Dendritic cell treated with granulocyte-macrophage colony-stimulating factor and Interleukin-4, amounts not matched to agents 40 ng/mL and 50 ng/mL, for 4 days (primary cell): ENCODE measurements around the gene TNFRSF14.
A peak's percentile ranks its signal among the peaks of the same experiment; 100 is the strongest.

Experiments used
- H3K27ac Mint-ChIP-seq: one replicate; pipeline ENCODE4 v1.8.0; 2022; ENCODE audit warnings: mild to moderate bottlenecking, mixed read lengths
- H3K27me3 Mint-ChIP-seq: one replicate; pipeline ENCODE4 v1.8.0; 2022; ENCODE audit warnings: mild to moderate bottlenecking, mixed read lengths
- H3K36me3 Mint-ChIP-seq: one replicate; pipeline ENCODE4 v1.8.0; 2022; ENCODE audit warnings: low read depth, mixed read lengths
- H3K4me1 Mint-ChIP-seq: one replicate; pipeline ENCODE4 v1.8.0; 2022; ENCODE audit warnings: low read depth, mixed read lengths
- H3K4me3 Mint-ChIP-seq: one replicate; pipeline ENCODE4 v1.8.0; 2022; ENCODE audit warnings: mild to moderate bottlenecking, moderate library complexity, mixed read lengths
- H3K9me3 Mint-ChIP-seq: one replicate; pipeline ENCODE4 v1.8.0; 2022; ENCODE audit warnings: mixed read lengths
- intact Hi-C: fragments of 100-400 bp; cut with micrococcal nuclease; formaldehyde crosslinking; loops from one replicate; pipeline ENCODE4 v1.15.0; 2022

TNFRSF14 gene

DNA sequence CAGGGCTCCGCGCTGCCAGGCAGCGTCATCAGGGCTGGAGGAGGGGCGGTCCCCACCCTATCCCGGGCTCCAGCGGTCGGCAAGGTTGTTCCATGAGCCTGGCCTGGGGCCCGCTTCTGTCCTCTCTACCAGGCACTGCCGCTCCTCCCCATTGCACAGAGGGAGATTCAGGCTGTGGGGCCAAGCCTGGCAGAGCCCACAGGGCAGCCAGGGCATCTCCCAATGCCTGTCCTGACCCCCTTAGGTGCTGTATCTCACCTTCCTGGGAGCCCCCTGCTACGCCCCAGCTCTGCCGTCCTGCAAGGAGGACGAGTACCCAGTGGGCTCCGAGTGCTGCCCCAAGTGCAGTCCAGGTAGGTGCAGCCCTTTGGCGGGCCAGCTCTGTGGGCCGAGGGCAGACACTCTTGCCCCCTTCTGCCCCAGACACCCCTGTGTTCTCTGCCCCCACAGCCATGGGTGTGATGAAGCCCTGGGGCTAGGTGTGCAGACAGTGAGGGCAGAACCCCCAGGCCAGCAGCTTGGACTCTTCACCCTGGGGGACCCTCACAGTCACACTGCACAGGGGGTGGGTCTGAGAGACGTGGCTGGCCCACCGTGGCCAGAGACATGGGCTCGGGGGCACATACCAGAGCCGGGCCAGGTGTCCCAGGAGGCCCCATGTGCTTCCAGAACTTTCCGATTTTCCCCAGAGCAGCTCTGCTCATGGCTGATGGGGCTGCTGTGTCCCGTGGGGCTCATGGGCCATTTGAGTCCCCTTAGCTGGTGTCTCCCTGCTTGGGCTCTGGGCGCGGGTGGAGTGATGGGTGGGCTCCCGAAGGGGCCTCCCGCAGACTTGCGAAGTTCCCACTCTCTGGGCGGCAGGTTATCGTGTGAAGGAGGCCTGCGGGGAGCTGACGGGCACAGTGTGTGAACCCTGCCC lies 1.6 kb downstream of the TNFRSF14 start:
- no peaks in the 10 kb centered on the region for H3K9me3 Mint-ChIP-seq
- peaks cover 80% of the 10 kb centered on the region for H3K36me3 Mint-ChIP-seq
- H3K27ac Mint-ChIP-seq, result peak overlapping the region; percentile 96
- intact Hi-C loops, result no loop called here
- H3K4me3 Mint-ChIP-seq, result peak overlapping the region; percentile 84
- peaks cover 6% of the 10 kb centered on the region for H3K27me3 Mint-ChIP-seq
- H3K4me1 Mint-ChIP-seq, result peaks cover 69% of the 10 kb centered on the region

DNA sequence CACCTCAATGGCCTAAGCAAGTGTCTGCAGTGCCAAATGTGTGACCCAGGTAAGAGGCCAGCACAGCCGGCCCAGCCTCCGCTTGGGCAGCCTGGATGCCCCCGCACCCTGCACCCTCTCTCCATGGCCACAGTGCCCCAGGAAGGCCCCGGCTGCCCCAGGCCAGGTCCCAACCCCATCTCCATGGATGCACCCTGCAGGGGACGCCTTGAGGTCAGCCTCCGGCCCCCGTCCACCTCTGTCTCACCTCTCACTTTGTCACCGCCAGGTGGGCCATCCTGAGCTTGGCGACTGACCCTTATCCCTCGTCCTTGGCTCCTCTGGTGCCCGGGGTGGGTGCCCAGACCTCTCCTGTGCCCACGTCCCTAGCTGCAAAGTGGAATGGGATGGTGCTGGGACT lies 2.2 kb downstream of the TNFRSF14 start:
- peak overlapping the region; percentile 38 for H3K27ac Mint-ChIP-seq
- intact Hi-C loops, result no loop called here

DNA sequence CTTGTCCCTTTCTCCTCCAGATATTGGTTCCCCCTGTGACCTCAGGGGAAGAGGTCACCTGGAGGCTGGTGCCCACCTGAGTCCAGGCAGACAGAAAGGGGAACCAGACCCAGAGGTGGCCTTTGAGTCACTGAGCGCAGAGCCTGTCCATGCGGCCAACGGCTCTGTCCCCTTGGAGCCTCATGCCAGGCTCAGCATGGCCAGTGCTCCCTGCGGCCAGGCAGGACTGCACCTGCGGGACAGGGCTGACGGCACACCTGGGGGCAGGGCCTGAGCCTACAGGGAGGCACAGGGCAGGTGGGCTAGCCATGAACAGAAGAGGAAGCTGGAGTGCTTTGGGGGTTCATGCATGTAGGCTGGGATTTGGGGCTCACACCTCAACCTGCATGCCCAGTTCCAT lies 2.7 kb downstream of the TNFRSF14 start:
- Mint-ChIP-seq H3K4me1 (peaks cover 65% of the 10 kb centered on the region), H3K27me3 (peaks cover 2% of the 10 kb centered on the region), H3K27ac (peak overlapping the region; percentile 38), H3K4me3 (peak overlapping the region; percentile 84), H3K9me3 (no peaks in the 10 kb centered on the region), H3K36me3 (peaks cover 87% of the 10 kb centered on the region)
- intact Hi-C loops, result no loop called here

More for the DNA sequence above, 2.2 kb downstream of the TNFRSF14 start:
- H3K9me3 Mint-ChIP-seq, result no peaks in the 10 kb centered on the region
- peaks cover 6% of the 10 kb centered on the region for H3K27me3 Mint-ChIP-seq
- peaks cover 69% of the 10 kb centered on the region for H3K4me1 Mint-ChIP-seq
- peaks cover 87% of the 10 kb centered on the region for H3K36me3 Mint-ChIP-seq
- H3K4me3 Mint-ChIP-seq, result peak overlapping the region; percentile 84

GRCh38 chr1:2559509-2560298 lies 3.5 kb downstream of the TNFRSF14 start:
- Mint-ChIP-seq H3K9me3 (no peaks in the 10 kb centered on the region), H3K27ac (no peak overlapping the region), H3K4me1 (peaks cover 65% of the 10 kb centered on the region), H3K27me3 (no peaks in the 10 kb centered on the region), H3K4me3 (peak overlapping the region; percentile 30), H3K36me3 (peaks cover 93% of the 10 kb centered on the region)
- intact Hi-C loops, result no loop called here

DNA sequence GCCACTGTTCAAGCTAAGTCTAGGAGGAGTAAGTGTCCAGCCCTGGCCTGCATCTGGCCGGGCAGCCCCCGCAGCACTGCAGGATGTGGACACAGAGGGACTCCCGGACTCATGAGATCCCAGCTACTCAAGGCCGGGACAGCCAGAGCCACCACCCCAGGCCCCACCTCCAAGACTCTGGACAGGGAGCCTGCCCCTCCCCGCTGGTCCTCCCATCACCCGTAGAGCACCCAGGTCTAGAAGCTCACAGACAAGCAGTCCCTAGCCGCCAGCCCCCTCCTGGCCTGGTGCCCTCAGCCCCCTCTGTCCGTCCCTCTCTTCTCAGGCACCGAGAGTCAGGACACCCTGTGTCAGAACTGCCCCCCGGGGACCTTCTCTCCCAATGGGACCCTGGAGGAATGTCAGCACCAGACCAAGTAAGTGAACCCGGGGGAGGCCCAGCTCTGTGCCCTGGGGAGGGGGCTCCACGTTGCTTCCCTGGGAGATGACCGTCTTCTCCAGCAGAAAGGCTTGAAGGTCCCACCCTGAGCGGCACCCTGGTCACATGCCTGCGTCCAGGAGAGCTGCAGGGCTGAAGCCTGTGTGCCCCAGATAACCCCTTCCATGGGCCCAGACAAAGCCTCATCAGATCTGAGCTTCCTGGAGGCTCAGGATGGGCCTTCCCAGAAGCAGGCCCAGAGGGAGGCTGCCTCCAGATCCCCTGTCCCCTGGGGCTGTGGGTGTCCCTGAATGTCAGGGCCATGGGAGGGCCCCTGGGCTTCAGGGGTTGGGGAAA lies 4.3 kb downstream of the TNFRSF14 start:
- peaks cover 65% of the 10 kb centered on the region for H3K4me1 Mint-ChIP-seq
- peak overlapping the region; percentile 2 for H3K4me3 Mint-ChIP-seq
- intact Hi-C loops, result no loop called here
- H3K27ac Mint-ChIP-seq, result no peak overlapping the region
- peaks cover 96% of the 10 kb centered on the region for H3K36me3 Mint-ChIP-seq
- no peaks in the 10 kb centered on the region for H3K27me3 Mint-ChIP-seq
- no peaks in the 10 kb centered on the region for H3K9me3 Mint-ChIP-seq

DNA sequence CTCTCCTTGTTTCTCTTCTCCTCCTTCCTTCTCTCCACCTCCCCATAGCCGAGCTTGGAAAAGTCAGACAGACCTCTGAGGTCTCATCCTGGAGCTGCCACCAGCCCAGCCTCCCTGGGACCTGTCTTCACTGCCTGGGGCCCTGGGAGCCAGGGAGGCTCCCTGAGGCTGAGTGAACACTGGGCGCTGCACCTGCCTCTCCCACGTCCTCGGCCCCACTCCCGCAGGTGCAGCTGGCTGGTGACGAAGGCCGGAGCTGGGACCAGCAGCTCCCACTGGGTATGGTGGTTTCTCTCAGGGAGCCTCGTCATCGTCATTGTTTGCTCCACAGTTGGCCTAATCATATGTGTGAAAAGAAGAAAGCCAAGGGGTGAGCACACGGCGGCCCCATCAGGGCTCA lies 5.3 kb downstream of the TNFRSF14 start:
- no peaks in the 10 kb centered on the region for H3K9me3 Mint-ChIP-seq
- peaks cover 87% of the 10 kb centered on the region for H3K36me3 Mint-ChIP-seq
- H3K27ac Mint-ChIP-seq, result peak overlapping the region; percentile 1
- no peaks in the 10 kb centered on the region for H3K27me3 Mint-ChIP-seq
- intact Hi-C loops, result no loop called here
- H3K4me3 Mint-ChIP-seq, result no peak overlapping the region
- peaks cover 61% of the 10 kb centered on the region for H3K4me1 Mint-ChIP-seq

DNA sequence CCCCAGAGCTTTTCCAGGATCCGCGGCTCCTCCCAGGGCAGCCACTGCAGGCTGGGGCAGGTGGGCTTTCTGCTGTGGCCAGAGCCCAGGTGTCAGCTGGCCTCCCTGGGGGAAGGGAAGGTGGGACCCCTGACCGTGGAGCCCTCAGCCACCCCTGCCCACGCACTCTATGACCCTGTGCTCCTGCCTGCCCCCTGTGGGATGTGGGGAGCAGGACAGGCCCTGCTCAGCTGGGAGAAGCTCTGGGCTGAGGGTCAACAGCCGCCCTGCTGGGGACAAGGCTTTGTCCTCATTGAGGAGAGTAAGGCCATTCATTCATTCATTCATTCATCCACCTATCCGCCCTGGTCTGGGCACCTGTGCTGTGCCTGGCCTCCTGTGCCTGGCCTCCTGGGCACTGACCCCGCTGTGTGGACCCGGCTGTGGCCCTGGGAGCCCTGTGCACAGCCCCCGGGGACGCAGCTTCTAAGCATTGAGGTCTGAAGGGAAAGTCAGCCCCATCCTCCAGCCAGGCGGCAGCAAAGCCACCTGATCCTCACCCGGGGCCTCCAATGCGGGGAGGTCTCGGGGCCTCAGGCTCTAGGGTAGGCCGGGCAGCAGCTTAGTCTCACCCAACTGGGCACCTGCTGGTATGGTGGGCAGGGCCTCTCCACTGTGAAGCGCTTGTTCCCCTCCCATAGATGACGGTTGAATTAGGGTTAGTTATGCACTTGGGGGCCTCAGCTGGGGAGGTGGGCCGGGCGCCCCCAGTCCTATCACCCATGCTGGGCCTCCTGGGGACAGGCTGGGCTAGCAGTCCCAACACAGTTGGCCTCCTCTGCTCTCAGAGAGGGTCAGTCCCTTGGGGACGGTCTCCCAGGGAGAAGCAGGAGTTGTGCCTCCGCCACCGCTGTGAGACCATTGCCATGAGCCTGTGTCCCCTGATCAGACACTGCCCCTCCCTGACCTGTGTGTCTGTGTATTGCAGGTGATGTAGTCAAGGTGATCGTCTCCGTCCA lies 6.0 kb downstream of the TNFRSF14 start:
- H3K27ac Mint-ChIP-seq, result no peak overlapping the region
- H3K27me3 Mint-ChIP-seq, result peaks cover under 1% of the 10 kb centered on the region
- H3K4me3 Mint-ChIP-seq, result no peak overlapping the region
- peaks cover 59% of the 10 kb centered on the region for H3K4me1 Mint-ChIP-seq
- peaks cover 79% of the 10 kb centered on the region for H3K36me3 Mint-ChIP-seq
- H3K9me3 Mint-ChIP-seq, result no peaks in the 10 kb centered on the region
- intact Hi-C loops, result no loop called here

GRCh38 chr1:2563205-2563604 lies 7.0 kb downstream of the TNFRSF14 start:
- Mint-ChIP-seq H3K36me3 (peaks cover 69% of the 10 kb centered on the region), H3K27ac (no peak overlapping the region), H3K4me1 (peaks cover 49% of the 10 kb centered on the region), H3K27me3 (peaks cover 6% of the 10 kb centered on the region), H3K9me3 (no peaks in the 10 kb centered on the region), H3K4me3 (no peak overlapping the region)
- intact Hi-C loops, result no loop called here

GRCh38 chr1:2564006-2564814 lies 8.0 kb downstream of the TNFRSF14 start:
- Mint-ChIP-seq H3K4me3 (no peak overlapping the region), H3K4me1 (peaks cover 43% of the 10 kb centered on the region), H3K36me3 (peaks cover 59% of the 10 kb centered on the region), H3K27me3 (peaks cover 12% of the 10 kb centered on the region), H3K9me3 (no peaks in the 10 kb centered on the region), H3K27ac (no peak overlapping the region)
- intact Hi-C loops, result no loop called here

DNA sequence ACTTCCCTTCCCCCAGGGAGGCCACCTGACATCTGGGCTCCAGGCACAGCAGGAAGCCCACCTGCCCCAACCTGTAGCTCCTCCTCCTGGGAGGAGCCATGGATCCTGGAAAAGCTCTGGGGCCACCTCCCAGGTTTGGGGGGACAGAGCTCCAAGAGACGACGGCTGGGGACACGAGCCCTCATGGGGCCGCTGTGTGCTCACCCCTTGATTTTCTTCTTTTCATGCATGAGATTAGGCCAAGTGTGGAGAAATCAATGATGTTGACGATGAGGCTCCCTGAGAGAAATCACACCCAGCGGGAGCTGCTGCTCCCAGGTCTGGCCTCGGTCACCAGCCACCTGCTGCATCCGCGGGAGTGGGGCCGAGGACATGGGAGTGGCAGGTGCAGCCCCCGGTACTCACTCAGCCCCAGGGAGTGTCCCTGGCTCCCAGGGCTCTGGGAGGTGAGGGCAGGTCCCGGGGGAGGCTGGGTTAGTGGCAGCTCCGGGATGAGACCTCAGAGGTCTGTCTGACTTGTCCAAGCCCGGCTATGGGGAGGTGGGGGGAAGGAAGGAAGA lies 8.7 kb downstream of the TNFRSF14 start:
- H3K9me3 Mint-ChIP-seq, result no peaks in the 10 kb centered on the region
- peaks cover 52% of the 10 kb centered on the region for H3K36me3 Mint-ChIP-seq
- intact Hi-C loops, result no loop called here
- H3K4me3 Mint-ChIP-seq, result no peak overlapping the region
- H3K27me3 Mint-ChIP-seq, result peaks cover 15% of the 10 kb centered on the region
- peak overlapping the region; percentile 52 for H3K27ac Mint-ChIP-seq
- H3K4me1 Mint-ChIP-seq, result peaks cover 41% of the 10 kb centered on the region

DNA sequence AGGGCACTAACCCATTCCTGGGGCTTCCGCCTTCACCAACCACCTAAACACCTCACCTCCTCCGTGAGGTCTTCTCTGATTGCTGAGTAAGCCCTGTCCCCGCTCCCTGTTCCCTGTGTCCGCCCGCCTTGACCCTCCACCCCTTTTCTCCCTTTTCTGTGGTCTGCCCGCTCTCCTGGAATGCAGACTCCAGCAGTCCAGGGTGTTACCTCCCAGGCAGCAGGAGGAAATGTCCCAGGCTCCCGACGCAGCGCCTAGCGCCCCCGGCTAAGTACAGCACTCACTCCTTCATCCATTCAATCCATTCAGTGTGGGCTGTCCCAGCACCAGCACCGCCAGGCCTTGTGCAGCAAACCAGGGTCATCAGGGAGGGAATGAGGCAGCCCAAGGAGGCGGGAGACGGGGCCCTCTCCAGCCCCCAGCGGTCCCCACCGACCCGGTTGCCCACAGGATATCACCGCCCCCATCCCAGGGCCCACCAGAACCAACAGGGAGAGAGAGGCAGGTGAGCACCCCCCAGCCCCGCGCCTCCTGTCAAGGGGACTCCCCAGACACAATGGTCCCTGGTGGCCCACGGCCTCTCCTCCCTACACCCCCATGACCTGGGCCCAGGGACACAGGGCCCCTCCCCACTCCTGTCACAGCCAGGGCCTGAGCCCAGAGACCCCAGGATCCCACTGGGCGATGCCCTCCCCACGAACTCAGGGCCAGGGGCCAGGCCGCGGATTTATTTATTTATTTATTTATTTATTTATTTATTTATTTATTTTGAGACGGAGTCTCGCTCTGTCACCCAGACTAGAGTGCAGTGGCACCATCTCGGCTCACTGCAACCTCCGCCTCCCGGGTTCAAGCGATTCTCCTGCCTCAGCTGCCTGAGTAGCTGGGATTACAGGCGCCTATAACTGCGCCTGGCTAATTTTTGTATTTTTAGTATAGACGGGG lies 10.2 kb downstream of the TNFRSF14 start:
- peaks cover 37% of the 10 kb centered on the region for H3K36me3 Mint-ChIP-seq
- H3K4me3 Mint-ChIP-seq, result no peak overlapping the region
- H3K9me3 Mint-ChIP-seq, result no peaks in the 10 kb centered on the region
- H3K4me1 Mint-ChIP-seq, result peaks cover 40% of the 10 kb centered on the region
- H3K27me3 Mint-ChIP-seq, result peaks cover 20% of the 10 kb centered on the region
- intact Hi-C loops, result no loop called here
- peak overlapping the region; percentile 23 for H3K27ac Mint-ChIP-seq
